Thyroid gland (tissue), 4 donors: ENCODE results near the gene TBC1D22A.

ENCODE experiments used
- CTCF ChIP-seq, 6 experiments: fragments of 200-600 bp in 3 of 6; fragments of 450-650 bp in 3 of 6; sonication (generic) in 3 of 6; IDR thresholded peaks; one replicate each; pipeline ENCODE4 v1.5.1; 2016 to 2019; ENCODE audit warnings: antibody characterized with exemption in 6 of 6, mild to moderate bottlenecking in 2 of 6, inconsistent platforms in 1 of 6, moderate library complexity in 1 of 6
- POLR2A ChIP-seq, 2 donors: fragments of 450-650 bp; IDR thresholded peaks; one replicate each; pipeline ENCODE4 v1.6.1; 2017; ENCODE audit warnings: antibody characterized with exemption in 2 of 2, mild to moderate bottlenecking in 2 of 2, moderate library complexity in 1 of 2

- no peak for TF ChIP-seq CTCF (IDR thresholded peaks at IDR 0.05)
- no peak for TF ChIP-seq POLR2A (IDR thresholded peaks at IDR 0.05)
Observed at GRCh38 chr22:46835693-46836092, 73.2 kb downstream of the TBC1D22A start.
